GM10847 (cell line): ENCODE measurements around the gene FOXF2.

ENCODE experiments used
- POLR2A ChIP-seq: IDR thresholded peaks from 2 replicates; pipeline ENCODE4 v1.6.1; 2011; ENCODE audit not compliant: insufficient read length; ENCODE audit errors: extremely low read depth

Gene FOXF2

DNA sequence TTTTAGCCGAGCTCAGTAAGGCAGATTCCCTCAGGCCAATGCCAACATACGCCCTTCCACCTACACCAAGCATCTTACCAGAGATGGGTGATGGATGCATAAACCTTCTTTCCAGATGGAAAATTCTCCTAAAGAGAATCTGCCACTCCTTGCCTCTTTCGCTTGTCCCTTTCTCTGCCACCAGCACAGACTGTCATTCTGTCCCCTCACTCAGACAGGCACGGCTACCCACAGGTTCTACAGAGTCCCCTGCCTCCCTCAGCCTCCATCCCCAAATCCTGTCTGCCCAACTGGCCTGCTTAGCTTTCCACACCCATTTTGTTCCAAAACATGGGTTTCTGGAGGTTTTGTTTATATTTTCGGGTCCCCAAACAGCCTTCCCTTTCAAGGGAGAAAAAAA, 12.7 kb upstream of the FOXF2 start:
- TF ChIP-seq POLR2A, result no peak

DNA sequence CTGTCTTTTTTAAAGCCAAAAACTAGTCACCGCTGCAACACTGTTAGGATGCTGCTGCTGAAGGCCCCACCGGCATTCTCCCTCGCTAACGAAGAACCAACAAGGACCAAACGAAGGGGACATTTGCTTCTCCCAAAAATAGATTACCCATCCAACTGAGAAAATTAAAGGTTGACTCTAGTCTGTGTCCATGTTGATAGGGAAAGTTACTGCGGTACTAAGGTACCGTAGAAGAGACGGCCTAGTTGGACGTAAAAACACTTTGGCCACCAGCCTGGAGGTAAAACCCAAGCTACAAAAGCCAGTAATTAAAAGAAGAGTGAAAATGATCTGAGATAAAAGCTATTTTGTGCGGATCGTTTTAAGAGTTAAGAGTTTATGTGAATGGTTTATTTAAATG, 11.8 kb upstream of the FOXF2 start:
- no peak for TF ChIP-seq POLR2A

DNA sequence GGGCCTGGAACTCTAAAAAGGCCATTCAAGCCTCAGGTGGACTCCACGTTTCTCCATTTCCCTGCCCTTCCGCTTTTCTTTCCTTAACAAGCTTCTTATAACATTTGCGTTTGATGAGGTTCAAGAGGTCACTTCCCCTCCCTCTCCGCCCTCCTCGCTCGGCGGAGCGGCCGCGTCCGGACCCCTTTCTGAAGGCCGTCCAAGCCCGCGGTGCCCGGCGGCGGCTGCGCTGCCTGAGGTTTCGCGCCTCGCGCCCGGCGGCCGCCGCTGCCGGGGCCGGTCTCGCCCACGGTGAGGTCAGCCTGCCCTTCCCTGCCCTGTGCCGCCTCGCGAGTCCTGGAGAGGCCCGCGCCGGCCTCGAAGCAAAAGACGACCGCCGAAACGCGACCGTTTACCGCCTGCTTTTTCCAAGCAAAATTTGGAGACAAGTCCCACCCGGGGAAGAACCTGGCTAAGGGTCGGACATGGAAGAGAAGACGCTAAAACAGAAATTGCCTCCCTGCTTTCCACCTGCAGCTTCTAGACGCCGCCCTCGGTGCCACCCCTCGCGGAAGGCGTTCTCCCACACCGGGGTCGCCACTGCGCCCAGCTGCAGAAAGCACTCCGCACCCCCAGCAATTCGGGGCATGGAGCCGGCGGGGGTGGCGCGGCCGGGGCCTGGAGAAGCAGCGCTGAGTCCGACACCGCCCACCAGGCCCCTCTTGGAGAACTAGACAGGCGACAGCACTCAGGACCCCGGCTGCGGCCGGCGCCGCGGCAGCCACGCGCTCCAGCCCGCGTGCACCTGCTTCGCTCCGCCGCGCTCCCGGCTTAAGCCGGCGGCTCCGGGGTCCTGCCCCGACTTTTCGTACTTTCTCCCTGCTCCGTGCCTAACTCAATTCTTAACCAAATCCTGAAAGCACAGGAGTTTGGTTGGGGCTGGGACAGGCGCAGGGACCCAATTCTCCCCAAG, 11.0 kb upstream of the FOXF2 start:
- no peak for TF ChIP-seq POLR2A

GRCh38 chr6:1379017-1379787, 10.2 kb upstream of the FOXF2 start:
- no peak for TF ChIP-seq POLR2A

GRCh38 chr6:1379788-1380147, 9.6 kb upstream of the FOXF2 start:
- TF ChIP-seq POLR2A, result no peak

DNA sequence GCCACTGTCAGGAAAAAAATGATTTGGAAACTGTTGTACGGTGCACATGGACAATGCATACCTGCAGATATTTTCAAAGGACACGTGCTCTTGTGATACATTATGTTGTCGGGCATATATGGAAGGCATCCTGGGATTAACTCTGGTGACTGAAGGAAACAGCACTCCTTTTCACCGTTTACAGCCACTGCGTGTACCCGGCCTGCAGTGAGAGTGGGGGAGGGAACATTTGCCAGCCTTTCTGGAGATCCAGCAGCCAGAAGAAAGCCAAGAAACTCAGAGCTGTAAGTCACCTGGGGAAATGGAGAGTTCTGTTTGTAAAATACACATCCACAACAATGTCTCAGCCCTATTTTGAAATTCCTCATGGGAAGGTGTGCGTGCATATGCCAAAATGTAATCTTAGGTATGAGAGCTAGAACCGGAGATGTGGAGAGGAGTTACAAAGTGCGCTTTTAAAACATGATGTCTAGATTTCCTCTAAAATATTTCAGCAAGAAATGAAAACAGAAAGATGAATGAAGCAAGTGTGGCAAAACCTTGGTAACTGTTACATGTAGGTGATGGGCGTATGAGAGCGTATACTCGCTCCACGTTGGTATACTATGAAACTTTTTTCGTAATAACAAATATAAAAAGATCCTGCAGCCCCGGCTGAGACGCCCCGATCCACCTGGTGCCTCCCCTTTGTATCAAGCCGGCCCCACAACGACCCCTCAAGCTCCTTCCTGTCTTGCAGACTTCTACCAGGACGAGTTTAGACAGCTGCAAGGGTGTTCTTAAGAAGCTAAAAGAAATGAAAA, 8.6 kb upstream of the FOXF2 start:
- TF ChIP-seq POLR2A, result no peak

DNA sequence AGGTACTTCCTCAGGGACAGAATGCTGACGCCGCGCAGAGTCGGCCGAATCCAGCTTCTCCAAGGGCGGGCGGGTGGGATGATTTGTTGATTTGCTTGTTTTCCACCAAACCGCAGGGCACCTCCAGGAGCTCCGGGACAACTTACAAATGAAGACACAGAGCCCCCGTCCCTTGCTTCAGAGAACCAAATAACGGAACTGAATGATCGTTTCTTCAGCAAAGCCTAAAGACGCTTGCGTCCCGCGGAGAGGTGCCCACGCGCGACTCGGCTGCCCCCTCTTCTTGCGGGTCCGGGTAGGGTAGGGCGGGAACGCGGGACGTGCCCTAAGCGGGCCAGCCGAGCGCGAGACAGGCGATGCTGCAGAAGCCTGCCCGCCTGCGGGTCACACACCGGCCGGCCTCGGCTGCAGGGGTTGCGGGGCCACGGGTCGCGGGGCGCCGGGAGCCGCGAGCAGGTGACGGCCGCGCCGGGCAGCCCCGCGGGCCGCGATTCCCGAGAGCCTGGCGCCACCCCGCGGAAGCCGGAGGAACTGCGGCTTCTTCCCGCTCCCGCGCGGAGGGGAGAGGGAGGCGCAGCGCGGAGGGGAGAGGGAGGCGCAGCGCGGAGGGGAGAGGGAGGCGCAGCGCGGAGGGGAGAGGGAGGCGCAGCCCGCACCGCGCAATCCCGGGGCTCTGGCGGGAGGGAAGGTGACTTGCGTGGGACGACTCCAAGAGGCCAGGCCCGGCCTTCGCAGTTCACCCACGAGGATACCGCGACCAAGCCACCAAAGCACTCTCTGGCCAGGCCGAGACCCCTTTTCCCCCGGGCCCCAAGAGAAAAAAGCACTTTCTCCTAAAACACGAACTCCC, 7.7 kb upstream of the FOXF2 start:
- TF ChIP-seq POLR2A, result no peak

- TF ChIP-seq POLR2A, result no peak
Measured at GRCh38 chr6:1382331-1382882, 7.0 kb upstream of the FOXF2 start.

DNA sequence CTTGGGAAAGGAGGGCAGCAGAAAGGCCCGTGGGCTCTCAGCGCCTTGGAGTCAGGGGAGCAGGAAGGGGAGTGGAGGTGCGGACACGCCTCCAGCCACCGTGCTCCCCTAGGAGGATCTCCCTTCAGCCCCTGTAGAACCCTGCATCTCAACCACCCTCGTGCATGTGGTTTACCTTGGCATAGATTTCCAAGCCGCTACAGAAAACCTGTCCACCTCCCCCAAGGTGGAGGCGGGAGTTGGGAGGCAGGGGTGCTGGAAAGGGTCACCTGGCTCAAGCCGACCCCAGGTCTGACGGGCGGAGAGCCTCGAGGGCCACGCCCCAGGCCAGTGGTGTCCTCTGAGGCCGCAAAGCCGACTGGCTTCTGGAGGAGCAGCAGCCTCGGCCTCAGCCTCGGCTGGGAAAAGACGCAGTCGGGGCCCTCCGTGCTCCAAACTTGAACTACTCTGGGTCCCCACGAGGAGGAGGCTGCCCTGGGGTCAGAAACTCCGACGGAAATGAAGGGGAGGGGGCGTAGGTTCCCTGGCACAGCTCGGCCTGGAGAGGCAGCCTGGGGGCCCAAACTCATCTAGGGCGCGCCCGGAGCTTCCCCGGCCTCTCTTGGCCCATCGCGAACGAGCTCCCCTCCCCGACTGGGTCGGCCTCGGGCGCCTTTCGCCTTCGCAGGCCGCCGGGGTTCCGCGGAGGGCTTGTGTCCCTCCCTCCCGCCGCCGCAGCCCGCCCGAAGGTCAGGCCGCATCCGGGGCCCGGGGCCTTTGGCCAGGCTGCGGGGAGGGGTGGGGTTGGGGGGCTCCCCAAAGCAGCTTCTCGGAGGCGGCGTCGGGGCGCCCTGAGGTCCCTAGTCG, 6.3 kb upstream of the FOXF2 start:
- no peak for TF ChIP-seq POLR2A

DNA sequence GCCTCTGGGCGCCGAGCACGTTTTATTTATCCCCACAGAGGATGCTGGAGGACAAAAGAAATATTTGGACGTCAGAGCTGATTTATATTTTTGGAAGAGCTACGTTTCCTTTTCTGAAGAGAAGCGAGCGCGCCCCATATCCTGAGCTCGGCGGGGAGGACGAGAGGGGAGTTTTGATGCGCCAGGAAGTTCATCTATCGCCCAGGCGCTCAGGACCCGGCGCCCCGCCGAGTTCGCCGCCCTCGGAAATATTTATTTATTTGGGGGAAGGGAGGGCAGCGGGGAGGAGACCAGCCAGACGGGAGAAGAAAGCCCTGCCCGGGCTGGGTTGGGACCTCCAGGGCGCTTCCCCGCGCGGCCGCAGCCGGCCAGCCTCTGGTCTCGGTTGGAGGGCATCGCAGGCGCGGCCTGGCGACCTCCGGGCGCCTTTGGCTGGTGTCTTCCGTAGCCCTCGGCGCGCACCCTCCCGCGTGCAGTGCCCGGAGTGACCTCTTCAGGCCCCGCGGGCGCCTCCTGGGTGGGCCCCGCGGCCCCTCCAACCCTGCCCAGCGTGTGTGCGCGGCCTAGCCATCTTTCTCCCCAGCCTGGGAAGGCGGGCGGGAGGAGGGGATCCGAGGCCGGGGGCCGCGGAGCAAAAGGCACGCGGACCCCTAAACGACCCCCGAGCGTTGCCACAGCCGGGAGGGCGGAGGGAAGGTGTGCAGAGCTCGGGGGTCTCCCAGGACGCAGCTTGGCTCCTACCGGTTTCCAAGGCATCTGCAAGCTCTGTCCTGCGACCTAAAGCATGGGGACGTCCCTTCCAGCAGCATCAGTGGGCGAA, 5.4 kb upstream of the FOXF2 start:
- TF ChIP-seq POLR2A, result no peak

DNA sequence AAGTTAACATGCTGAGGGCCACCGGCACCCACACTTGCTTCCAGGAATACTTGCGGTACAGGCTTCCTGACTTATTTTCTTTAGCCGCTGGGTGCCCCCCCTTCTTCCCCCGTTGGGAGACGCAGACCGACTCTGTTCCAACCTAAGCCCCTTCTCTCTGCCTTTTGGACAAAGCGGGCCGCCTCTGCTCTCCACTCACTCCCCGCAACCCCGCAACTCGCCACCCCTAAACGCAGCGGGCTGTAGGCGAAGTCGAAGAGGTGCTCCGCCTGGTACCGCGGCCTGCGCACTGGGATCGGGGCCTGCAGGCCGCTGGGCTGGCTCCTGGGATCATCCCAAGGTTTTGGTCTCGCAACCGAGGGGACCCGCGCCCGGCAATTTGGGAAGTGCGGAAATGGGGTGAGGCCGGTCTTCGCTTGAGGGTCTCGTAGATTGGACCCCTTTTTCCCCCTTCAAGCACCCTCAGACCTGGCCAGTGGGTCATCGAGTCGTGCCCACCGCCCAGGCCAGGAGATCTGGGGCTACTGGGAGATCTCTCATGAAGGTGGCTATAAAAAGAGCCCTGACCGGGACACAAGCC, 4.7 kb upstream of the FOXF2 start:
- no peak for TF ChIP-seq POLR2A

DNA sequence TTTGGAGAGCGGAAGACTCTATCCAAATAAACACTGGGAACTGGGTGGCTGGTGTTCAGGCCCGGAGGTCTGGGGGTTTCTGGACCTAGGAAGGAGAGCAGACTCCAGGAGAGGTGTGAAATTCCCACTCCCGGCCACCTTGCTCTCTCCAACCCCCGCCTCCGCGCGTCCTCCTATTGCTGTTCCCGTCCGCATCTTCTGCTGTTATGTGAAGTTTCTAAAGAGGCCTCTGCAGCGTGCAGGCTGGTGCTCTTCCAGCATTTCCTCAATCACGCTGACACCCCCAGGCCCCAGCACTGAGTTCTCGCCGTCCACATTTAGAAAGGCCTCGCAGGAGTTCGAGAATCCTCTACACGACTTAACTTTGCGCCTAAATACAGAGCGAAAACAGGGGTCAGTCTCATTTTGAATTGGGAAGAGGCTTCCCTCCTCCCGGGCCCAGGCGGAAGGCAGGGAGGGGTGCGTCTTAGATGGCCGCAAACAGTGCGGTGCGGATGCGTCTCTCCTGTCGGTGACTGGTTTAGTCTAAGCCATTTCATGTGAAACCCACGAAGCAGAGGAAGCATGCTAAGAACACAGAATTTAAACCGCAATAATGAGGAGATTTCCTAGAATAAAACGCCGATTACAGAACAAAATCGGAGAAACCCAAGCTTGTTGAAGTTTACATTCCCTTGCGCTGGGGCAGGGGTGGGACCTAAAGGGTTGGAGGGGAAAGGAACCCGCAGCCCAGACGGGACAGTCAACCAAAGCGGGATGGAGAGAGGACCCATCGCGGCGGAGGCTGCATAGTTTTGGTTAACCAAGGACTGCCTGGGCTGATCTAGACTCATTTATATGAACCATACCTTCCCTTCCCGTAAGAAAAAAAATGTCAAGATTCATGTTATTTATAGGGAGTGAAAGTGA, 4.0 kb upstream of the FOXF2 start:
- no peak for TF ChIP-seq POLR2A
